ENCODE data around the gene NATD1.

The NATD1 gene

GRCh38 chr17:21275047-21275578, 21.9 kb upstream of the NATD1 start:
- DNase-seq = peak; percentile 63

GRCh38 chr17:21272881-21273792, 19.9 kb upstream of the NATD1 start:
- no peak for DNase-seq

- DNase-seq = no peak
These were observed 19.0 kb upstream of the NATD1 start for GRCh38 chr17:21272250-21272649.

GRCh38 chr17:21271454-21272183, 18.4 kb upstream of the NATD1 start:
- no peak for DNase-seq

DNA sequence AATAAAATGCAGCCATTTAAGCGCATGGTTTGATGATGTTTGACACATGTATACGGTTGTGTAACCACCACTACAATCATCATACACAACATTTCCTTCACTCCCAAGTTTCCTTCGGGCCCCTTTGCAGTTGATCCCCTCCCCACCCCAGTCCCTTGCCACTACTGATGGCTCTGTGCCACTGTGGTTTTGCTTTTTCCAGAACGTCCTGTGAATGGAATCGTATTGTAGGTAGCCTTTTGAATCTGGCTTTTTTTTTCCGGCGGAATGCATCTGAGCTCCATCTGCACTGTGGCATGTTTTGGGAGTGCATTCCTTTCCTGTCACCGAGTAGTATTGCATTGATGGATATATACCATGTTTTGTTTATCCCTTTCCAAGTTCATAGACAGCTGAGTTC, 16.2 kb upstream of the NATD1 start:
- DNase-seq = peak; percentile 32

DNA sequence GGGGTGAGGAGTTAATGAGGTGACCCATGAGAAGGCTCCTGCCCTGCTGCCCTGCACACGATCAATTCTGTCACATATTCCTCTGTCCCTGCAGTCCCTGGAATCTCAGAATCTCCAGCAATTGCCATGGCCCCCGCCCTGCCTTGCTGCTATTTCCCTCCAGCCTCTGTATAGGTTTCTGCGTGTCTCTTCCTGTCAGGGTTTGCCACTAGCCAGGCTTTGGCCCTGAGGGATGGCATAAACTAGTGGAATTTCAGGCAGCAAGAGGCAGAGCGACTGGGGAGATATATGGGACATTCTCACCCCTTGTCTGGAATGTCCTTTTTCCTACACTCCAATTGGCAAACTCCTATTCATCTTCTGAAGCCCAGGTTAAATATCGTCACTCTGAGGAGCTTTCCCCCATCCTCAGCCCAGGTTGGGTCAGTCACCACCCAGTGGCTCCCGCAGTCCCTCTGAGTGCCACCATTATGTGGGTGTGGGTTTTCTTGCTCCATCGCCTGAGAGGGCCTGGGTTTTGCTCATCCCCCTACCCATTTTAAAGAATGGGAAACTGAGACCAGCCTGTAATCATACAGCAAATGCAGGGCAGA, 15.5 kb upstream of the NATD1 start:
- DNase-seq = no peak

GRCh38 chr17:21263376-21263775, 10.2 kb upstream of the NATD1 start:
- no peak for DNase-seq

- DNase-seq = no peak
These were observed 9.2 kb upstream of the NATD1 start for GRCh38 chr17:21262259-21262993.

- DNase-seq = no peak
These were observed 5.4 kb upstream of the NATD1 start for GRCh38 chr17:21258593-21258992.

DNA sequence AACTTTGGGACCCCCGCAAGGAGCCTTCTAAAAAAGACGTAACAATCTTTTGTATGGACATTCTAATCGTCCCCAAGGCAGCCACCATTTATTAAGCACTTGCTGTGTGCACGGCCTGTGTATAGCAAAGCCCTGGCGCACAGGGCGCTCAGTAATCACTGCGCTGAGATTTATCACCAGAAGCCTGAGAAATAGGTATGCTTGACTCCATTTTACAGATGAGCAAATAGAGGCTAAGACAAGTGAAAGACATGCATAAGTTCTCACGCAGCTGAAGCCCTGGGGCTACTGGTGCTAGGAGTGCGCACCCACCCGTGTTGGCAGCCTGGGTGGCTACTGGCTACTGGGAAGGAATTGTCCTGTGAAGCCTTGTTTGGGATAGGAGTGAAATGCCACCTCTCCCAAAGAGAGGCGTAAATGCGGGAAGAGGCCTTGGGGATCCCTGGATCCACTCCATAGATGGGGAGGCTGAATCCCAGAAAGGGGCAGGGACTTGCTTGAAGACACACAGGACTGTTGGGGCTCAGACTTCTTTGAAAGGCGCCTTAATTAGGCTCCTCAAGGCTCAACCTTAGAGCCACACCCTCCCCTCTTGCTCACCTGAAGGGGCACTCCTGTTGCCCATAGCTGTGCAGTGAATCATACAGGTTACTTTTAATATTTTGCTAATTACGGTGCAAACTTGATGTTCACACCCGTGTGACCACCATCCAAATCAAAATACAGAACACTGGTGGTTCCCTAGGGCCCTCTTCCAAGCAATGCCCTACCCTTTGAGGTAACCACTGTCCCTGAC, 634 bp upstream of the NATD1 start:
- DNase-seq = no peak

DNA sequence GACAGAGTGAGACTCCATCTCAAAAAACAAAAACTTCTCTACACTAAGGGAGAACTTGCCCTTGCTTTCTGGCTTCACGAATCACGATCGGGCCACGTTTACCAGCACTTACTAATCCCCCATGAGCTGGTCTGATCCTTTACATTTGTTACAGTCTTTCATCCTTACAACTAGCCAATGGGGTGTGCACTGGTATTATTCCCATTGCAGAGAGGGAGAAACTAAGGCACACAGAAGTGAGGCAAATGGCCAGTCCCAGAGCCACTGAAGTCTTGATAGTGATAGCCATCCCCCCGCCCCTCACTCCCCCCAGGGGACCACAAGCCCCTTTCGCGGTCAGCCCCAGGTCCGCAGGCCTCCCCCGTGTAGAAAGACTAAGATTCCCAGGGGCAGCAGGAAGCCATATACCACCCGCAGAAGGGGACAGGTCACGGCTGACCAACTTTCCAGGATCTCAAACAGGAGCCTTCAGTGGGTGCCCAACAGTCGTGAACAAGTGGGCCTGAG, 868 bp downstream of the NATD1 start:
- no peak for DNase-seq

- no peak for DNase-seq
These were observed 1.7 kb downstream of the NATD1 start for GRCh38 chr17:21251337-21252010.

GRCh38 chr17:21250854-21251253, 2.4 kb downstream of the NATD1 start:
- no peak for DNase-seq

GRCh38 chr17:21249920-21250703, 3.1 kb downstream of the NATD1 start:
- DNase-seq = no peak

GRCh38 chr17:21249086-21249795, 4.0 kb downstream of the NATD1 start:
- no peak for DNase-seq

- no peak for DNase-seq
These were observed 4.7 kb downstream of the NATD1 start for GRCh38 chr17:21248500-21248899.

- DNase-seq = no peak
These were observed 5.5 kb downstream of the NATD1 start for GRCh38 chr17:21247552-21248258.

GRCh38 chr17:21246698-21247097, 6.5 kb downstream of the NATD1 start:
- no peak for DNase-seq

Data from fibroblast of skin of back (primary cell).